Naive thymus-derived CD8-positive, alpha-beta T cell (primary cell): ENCODE measurements around the gene LHX2. TPM values are rescaled to one million over a fixed set of nuclear protein-coding genes. Genes with fewer than 3 reads are reported as not detected.
A peak's percentile ranks its signal among the peaks of the same experiment; 100 is the strongest.
"Not testable (repeated sequence)": the region's sequence is repeated elsewhere in the genome, so short reads cannot be mapped to it uniquely, and the experiment has no call there.

Experiments used
- ATAC-seq, 2 donors: fragments of 150-1000 bp; cut with Tn5 transposase in 1 of 2; sonication (Bioruptor Pico), chemical (Tn5 transposase) in 1 of 2; 1 replicate in 1 of 2; 2 replicates in 1 of 2; pipeline ENCODE4 v1.10.0; 2021; ENCODE audit warnings: mild to moderate bottlenecking in 2 of 2, moderate library complexity in 2 of 2
- POLR2A ChIA-PET: fragments of 350-600 bp; sonication (Branson Sonifier 250); formaldehyde crosslinking; loops from one replicate; lab custom pipeline; 2021; ENCODE audit warnings: antibody characterized with exemption; lab: Charles Lee
- DNase-seq, 10 donors: peaks; one replicate each; pipeline versions ENCODE4 v3.0.0 to v3.0.0-alpha.2; 2020 to 2022
- H3K27ac Mint-ChIP-seq, 10 donors: one replicate each; pipeline ENCODE4 v1.8.0; 2020 to 2022; ENCODE audit warnings: mild to moderate bottlenecking in 10 of 10, mixed read lengths in 10 of 10, moderate library complexity in 4 of 10, inconsistent platforms in 1 of 10
- H3K27me3 Mint-ChIP-seq, 5 donors: one replicate each; pipeline ENCODE4 v1.8.0; 2021 to 2022; ENCODE audit warnings: mixed read lengths in 5 of 5
- H3K36me3 Mint-ChIP-seq, 3 donors: one replicate each; pipeline ENCODE4 v1.8.0; 2020 to 2022; ENCODE audit warnings: mixed read lengths in 3 of 3, mild to moderate bottlenecking in 2 of 3, inconsistent platforms in 1 of 3
- H3K4me1 Mint-ChIP-seq, 4 donors: one replicate each; pipeline ENCODE4 v1.8.0; 2021 to 2022; ENCODE audit warnings: mixed read lengths in 4 of 4
- H3K4me3 Mint-ChIP-seq, 10 donors: one replicate each; pipeline ENCODE4 v1.8.0; 2020 to 2022; ENCODE audit warnings: mild to moderate bottlenecking in 10 of 10, mixed read lengths in 10 of 10, moderate library complexity in 6 of 10, inconsistent platforms in 1 of 10
- H3K9me3 Mint-ChIP-seq, 9 donors: one replicate each; pipeline ENCODE4 v1.8.0; 2020 to 2022; ENCODE audit warnings: mixed read lengths in 9 of 9, mild to moderate bottlenecking in 3 of 9, inconsistent platforms in 1 of 9, moderate library complexity in 1 of 9
- polyA plus RNA-seq, 3 donors: library from polyadenylated mRNA; unstranded; fragments of 300-500 nt; fragmentation: Illumina TruSeq; gene quantifications; one replicate each; pipeline ENCODE4 v1.2.3, GENCODE V29; 2021
- total RNA-seq, 8 experiments: library from RNA in 2 of 8; stranded (reverse) in 2 of 8; gene quantifications; one replicate each; pipeline ENCODE4 v1.2.3 and lab custom pipeline; 2021 to 2026

Gene LHX2
- total and polyA plus RNA-seq, 5 experiments from 2014 or later, result not detected

- peaks cover 17 to 59% (median 35%) of the 10 kb centered on the region in 5 donors for H3K27me3 Mint-ChIP-seq
- H3K9me3 Mint-ChIP-seq, result no peaks in the 10 kb centered on the region
- DNase-seq, result no peak
- no peak overlapping the region for H3K4me3 Mint-ChIP-seq
- peaks cover 0 to 1% (median 0%) of the 10 kb centered on the region in 4 donors for H3K4me1 Mint-ChIP-seq
- POLR2A ChIA-PET, result no interaction called here
- H3K36me3 Mint-ChIP-seq, result no peaks in the 10 kb centered on the region
- no peak overlapping the region for H3K27ac Mint-ChIP-seq
- no peak for ATAC-seq
Observed at GRCh38 chr9:123984802-123985201, 26.8 kb upstream of the LHX2 start.

GRCh38 chr9:123985869-123986268 is 25.7 kb upstream of the LHX2 start:
- Mint-ChIP-seq H3K4me1 (peaks cover 0 to 1% (median 0%) of the 10 kb centered on the region in 4 donors), H3K27ac (no peak overlapping the region), H3K4me3 (no peak overlapping the region), H3K27me3 (peaks cover 17 to 61% (median 37%) of the 10 kb centered on the region in 5 donors), H3K9me3 (no peaks in the 10 kb centered on the region), H3K36me3 (no peaks in the 10 kb centered on the region)
- DNase-seq (peak in 1 of 10 donors; percentile 16), ATAC-seq (no peak)
- POLR2A ChIA-PET, result no interaction called here

- POLR2A ChIA-PET, result no interaction called here
- H3K9me3 Mint-ChIP-seq, result no peaks in the 10 kb centered on the region
- peaks cover 19 to 65% (median 40%) of the 10 kb centered on the region in 5 donors for H3K27me3 Mint-ChIP-seq
- DNase-seq (peak in 1 of 10 donors; percentile 8), ATAC-seq (no peak)
- H3K4me3 Mint-ChIP-seq, result no peak overlapping the region
- no peak overlapping the region for H3K27ac Mint-ChIP-seq
- peaks cover 0 to 1% (median 0%) of the 10 kb centered on the region in 4 donors for H3K4me1 Mint-ChIP-seq
- H3K36me3 Mint-ChIP-seq, result no peaks in the 10 kb centered on the region
Observed at GRCh38 chr9:123990427-123990826, 21.1 kb upstream of the LHX2 start.

GRCh38 chr9:123992679-123993078 is 18.9 kb upstream of the LHX2 start:
- H3K36me3 Mint-ChIP-seq, H3K9me3 Mint-ChIP-seq, ATAC-seq, H3K4me3 Mint-ChIP-seq, H3K27ac Mint-ChIP-seq, POLR2A ChIA-PET: not testable (repeated sequence)
- H3K4me1 Mint-ChIP-seq, result peaks cover 7 to 17% (median 11%) of the 10 kb centered on the region in 4 donors
- H3K27me3 Mint-ChIP-seq, result peaks cover 29 to 70% (median 49%) of the 10 kb centered on the region in 5 donors
- DNase-seq, result peak in 1 of 10 donors; percentile 31

GRCh38 chr9:123996731-123997421 is 14.7 kb upstream of the LHX2 start:
- Mint-ChIP-seq H3K4me3 (peak overlapping the region in 6 of 10 donors; percentile 70 to 92 (median 88)), H3K27ac (peak overlapping the region in 1 of 10 donors; percentile 80), H3K9me3 (no peaks in the 10 kb centered on the region), H3K27me3 (peaks cover 45 to 83% (median 67%) of the 10 kb centered on the region in 5 donors), H3K36me3 (peaks cover 0 to 10% (median 2%) of the 10 kb centered on the region in 3 donors), H3K4me1 (peaks cover 17 to 43% (median 34%) of the 10 kb centered on the region in 4 donors)
- peak in 1 of 10 donors; percentile 61 for DNase-seq
- peak; percentile 52 for ATAC-seq
- POLR2A ChIA-PET, result no interaction called here

GRCh38 chr9:123997665-123998277 is 13.8 kb upstream of the LHX2 start:
- peaks cover 17 to 43% (median 34%) of the 10 kb centered on the region in 4 donors for H3K4me1 Mint-ChIP-seq
- peaks cover 48 to 92% (median 76%) of the 10 kb centered on the region in 5 donors for H3K27me3 Mint-ChIP-seq
- POLR2A ChIA-PET, result no interaction called here
- no peaks in the 10 kb centered on the region for H3K9me3 Mint-ChIP-seq
- H3K4me3 Mint-ChIP-seq, result peak overlapping the region in 9 of 10 donors; percentile 85 to 96 (median 90)
- peak in 1 of 2 donors; percentile 39 for ATAC-seq
- peaks cover 0 to 10% (median 2%) of the 10 kb centered on the region in 3 donors for H3K36me3 Mint-ChIP-seq
- H3K27ac Mint-ChIP-seq, result no peak overlapping the region
- peak in 1 of 10 donors; percentile 23 for DNase-seq

GRCh38 chr9:123998278-123998925 is 13.2 kb upstream of the LHX2 start:
- Mint-ChIP-seq H3K27ac (peak overlapping the region in 1 of 10 donors; percentile 89), H3K4me1 (peaks cover 17 to 43% (median 34%) of the 10 kb centered on the region in 4 donors), H3K4me3 (peak overlapping the region; percentile 82 to 96 (median 90)), H3K9me3 (no peaks in the 10 kb centered on the region), H3K27me3 (peaks cover 51 to 97% (median 83%) of the 10 kb centered on the region in 5 donors), H3K36me3 (peaks cover 0 to 10% (median 2%) of the 10 kb centered on the region in 3 donors)
- ATAC-seq, result no peak
- DNase-seq, result no peak
- POLR2A ChIA-PET, result no interaction called here

- POLR2A ChIA-PET, result no interaction called here
- Mint-ChIP-seq H3K27ac (peak overlapping the region in 4 of 10 donors; percentile 15 to 89 (median 22)), H3K4me3 (peak overlapping the region; percentile 82 to 96 (median 90)), H3K4me1 (peaks cover 17 to 45% (median 34%) of the 10 kb centered on the region in 4 donors), H3K27me3 (peaks cover 55 to 97% (median 84%) of the 10 kb centered on the region in 5 donors), H3K9me3 (no peaks in the 10 kb centered on the region), H3K36me3 (peaks cover 0 to 10% (median 2%) of the 10 kb centered on the region in 3 donors)
- peak; percentile 50 to 57 for ATAC-seq
- DNase-seq, result peak in 1 of 10 donors; percentile 32
Observed at GRCh38 chr9:123998970-123999621, 12.5 kb upstream of the LHX2 start.

GRCh38 chr9:123999661-124000060 is 11.9 kb upstream of the LHX2 start:
- no peaks in the 10 kb centered on the region for H3K9me3 Mint-ChIP-seq
- H3K36me3 Mint-ChIP-seq, result peaks cover 0 to 10% (median 2%) of the 10 kb centered on the region in 3 donors
- peak overlapping the region in 1 of 10 donors; percentile 89 for H3K27ac Mint-ChIP-seq
- POLR2A ChIA-PET, result no interaction called here
- peak overlapping the region in 1 of 10 donors; percentile 92 for H3K4me3 Mint-ChIP-seq
- DNase-seq (no peak), ATAC-seq (peak in 1 of 2 donors; percentile 20)
- peaks cover 17 to 45% (median 34%) of the 10 kb centered on the region in 4 donors for H3K4me1 Mint-ChIP-seq
- H3K27me3 Mint-ChIP-seq, result peaks cover 56 to 97% (median 84%) of the 10 kb centered on the region in 5 donors

- Mint-ChIP-seq H3K4me3 (peak overlapping the region; percentile 64 to 83 (median 78)), H3K9me3 (no peaks in the 10 kb centered on the region), H3K36me3 (peaks cover 0 to 10% (median 2%) of the 10 kb centered on the region in 3 donors), H3K27ac (no peak overlapping the region), H3K27me3 (peaks cover 58 to 97% (median 83%) of the 10 kb centered on the region in 5 donors), H3K4me1 (peaks cover 17 to 45% (median 34%) of the 10 kb centered on the region in 4 donors)
- ATAC-seq (peak in 1 of 2 donors; percentile 6), DNase-seq (no peak)
- POLR2A ChIA-PET, result no interaction called here
Observed at GRCh38 chr9:124000161-124000783, 11.3 kb upstream of the LHX2 start.

- peak overlapping the region; percentile 64 to 83 (median 78) for H3K4me3 Mint-ChIP-seq
- ATAC-seq (no peak), DNase-seq (no peak)
- H3K27me3 Mint-ChIP-seq, result peaks cover 60 to 97% (median 85%) of the 10 kb centered on the region in 5 donors
- peaks cover 0 to 10% (median 2%) of the 10 kb centered on the region in 3 donors for H3K36me3 Mint-ChIP-seq
- H3K27ac Mint-ChIP-seq, result no peak overlapping the region
- H3K9me3 Mint-ChIP-seq, result peaks cover 0 to 1% (median 0%) of the 10 kb centered on the region in 9 donors
- POLR2A ChIA-PET, result no interaction called here
- H3K4me1 Mint-ChIP-seq, result peaks cover 17 to 44% (median 34%) of the 10 kb centered on the region in 4 donors
Observed at GRCh38 chr9:124000784-124001457, 10.6 kb upstream of the LHX2 start.
